ENCODE measurements around the gene TXNRD1.
"Not testable (repeated sequence)": the region's sequence is repeated elsewhere in the genome, so short reads cannot be mapped to it uniquely, and the experiment has no call there.

DNA sequence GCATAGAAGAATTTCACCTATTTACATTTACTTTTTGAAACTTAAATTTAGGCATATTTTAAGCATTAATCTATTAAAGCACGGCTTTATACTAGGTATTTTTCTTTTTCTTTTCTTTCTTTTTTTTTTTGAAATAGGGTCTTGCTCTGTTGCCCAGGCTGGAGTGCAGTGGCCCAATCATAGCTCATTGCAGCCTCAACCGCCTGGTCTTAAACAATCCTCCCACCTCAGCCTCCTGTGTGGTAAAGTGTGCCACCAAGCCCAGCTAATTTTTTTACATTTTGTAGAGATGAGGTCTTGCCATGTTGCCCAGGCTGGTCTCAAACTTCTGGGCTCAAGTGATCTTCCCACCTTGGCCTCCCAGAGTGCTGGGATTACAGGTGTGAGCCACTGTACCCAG, 2.9 kb downstream of the TXNRD1 start:
- not testable (repeated sequence) for TF ChIP-seq POLR2A, CTCF (IDR thresholded peaks at IDR 0.05)

Data from lower leg skin (tissue), 3 donors.